Suprapubic skin (tissue), 3 donors: Measurements from ENCODE around the gene PNLIPRP3.

Experiments used
- CTCF ChIP-seq, 2 donors: fragments of 200-600 bp in 1 of 2; fragments of 450-650 bp in 1 of 2; sonication (generic) in 1 of 2; IDR thresholded peaks; one replicate each; pipeline ENCODE4 v1.5.1; 2016 to 2019; ENCODE audit warnings: antibody characterized with exemption in 2 of 2, mild to moderate bottlenecking in 1 of 2, moderate library complexity in 1 of 2
- EP300 ChIP-seq: sonication (generic); formaldehyde crosslinking; IDR thresholded peaks from one replicate; pipeline ENCODE4 v1.6.1; 2017; ENCODE audit warnings: antibody characterized with exemption

- TF ChIP-seq CTCF (IDR thresholded peaks at IDR 0.05) (no peak), EP300 (no peak)
Observed at GRCh38 chr10:116489460-116489859, 61.8 kb downstream of the PNLIPRP3 start.
